Lower lobe of right lung (tissue), 2 donors: ENCODE results near the gene HIPK2. TPM values are rescaled to one million over a fixed set of nuclear protein-coding genes. Genes with fewer than 3 reads are reported as not detected.
A peak's percentile ranks its signal among the peaks of the same experiment; 100 is the strongest.

Experiments
- ATAC-seq, 2 donors: fragments of 200-7000 bp; cut with Tn5 transposase; one replicate each; pipeline ENCODE4 v1.9.1; 2020 to 2022; ENCODE audit warnings: mild to moderate bottlenecking in 2 of 2, moderate library complexity in 2 of 2
- DNase-seq: peaks from one replicate; pipeline ENCODE4 v3.0.0-alpha.2; 2020
- H3K27ac ChIP-seq: fragments of 200-600 bp; one replicate; pipeline ENCODE4 v1.8.0; 2022
- H3K27me3 ChIP-seq: fragments of 200-600 bp; one replicate; pipeline ENCODE4 v1.8.0; 2022; ENCODE audit warnings: low read depth
- H3K36me3 ChIP-seq: fragments of 200-600 bp; one replicate; pipeline ENCODE4 v1.8.0; 2022; ENCODE audit warnings: mild to moderate bottlenecking
- H3K4me1 ChIP-seq: fragments of 200-600 bp; one replicate; pipeline ENCODE4 v1.8.0; 2022
- H3K4me3 ChIP-seq: fragments of 200-600 bp; one replicate; pipeline ENCODE4 v1.8.0; 2022; ENCODE audit warnings: mild to moderate bottlenecking
- H3K9me3 ChIP-seq: fragments of 200-600 bp; one replicate; pipeline ENCODE4 v1.8.0; 2022
- intact Hi-C: fragments of 100-400 bp; cut with DNase I; formaldehyde crosslinking; loops from one replicate; pipeline ENCODE4 v1.11.0; 2022
- total RNA-seq: library from RNA; stranded (reverse); fragmentation: NEBNext Ultra II Directional; extraction: Animal tissue kit (Norgen Biotek cat#: 25700); gene quantifications from one replicate; pipeline ENCODE4 v1.2.1, GENCODE V29; 2021
- TF ChIP-seq, protein P1 (sequence below): fragments of 200-600 bp; IDR thresholded peaks from one replicate; pipeline ENCODE4 v1.8.0; 2022; ENCODE audit warnings: antibody characterized with exemption, mild to moderate bottlenecking
- donor health status: DM: no; HTN: yes; CAD: no; lungs with severe emphysema.

HIPK2 gene
- total RNA-seq, 1 donor from 2014 or later: 81.0 TPM

DNA sequence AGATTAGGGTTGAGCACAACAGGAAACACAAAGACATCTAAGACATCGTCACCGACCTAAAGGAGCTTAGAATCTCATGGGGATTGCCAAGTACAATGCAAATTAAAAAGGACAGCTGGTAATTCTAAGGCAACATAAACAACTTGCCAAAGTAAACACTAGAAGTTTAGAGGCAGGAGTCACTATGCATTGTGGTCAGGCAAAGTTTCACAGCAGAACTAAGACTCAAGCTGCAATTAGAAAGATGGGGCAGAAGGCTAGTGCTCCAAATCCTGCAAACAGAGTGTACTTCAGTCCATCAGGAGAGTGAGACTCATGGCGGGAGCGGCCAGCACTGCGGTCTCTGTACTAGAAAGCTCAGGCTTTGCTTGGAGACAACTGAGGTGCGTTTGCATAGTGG lies 52.7 kb downstream of the HIPK2 start:
- Histone ChIP-seq H3K27me3 (no peaks in the 10 kb centered on the region), H3K4me1 (peaks cover 78% of the 10 kb centered on the region)

DNA sequence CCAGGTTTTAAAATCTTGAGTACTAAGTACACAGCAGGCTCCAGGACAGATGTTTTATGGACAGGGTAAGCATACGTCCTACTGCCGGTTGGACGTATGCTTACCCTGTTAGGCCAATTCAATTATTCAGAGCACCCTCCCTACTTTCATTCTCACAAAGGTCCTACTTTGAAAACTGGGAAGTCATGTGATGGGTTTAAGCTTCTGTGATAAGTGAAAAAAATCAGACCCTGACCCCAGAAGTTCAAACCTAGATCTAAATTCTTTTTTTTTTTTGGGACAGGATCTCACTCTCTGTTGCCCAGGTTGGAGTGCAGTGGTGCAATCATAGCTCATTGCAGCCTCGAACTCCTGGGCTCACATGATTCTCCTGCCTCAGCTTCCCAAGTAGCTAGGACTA lies 55.2 kb downstream of the HIPK2 start:
- intact Hi-C loops: no loop called here
- Histone ChIP-seq H3K9me3 (no peaks in the 10 kb centered on the region), H3K4me3 (no peak overlapping the region), H3K27ac (no peak overlapping the region), H3K36me3 (no peaks in the 10 kb centered on the region), H3K27me3 (no peaks in the 10 kb centered on the region), H3K4me1 (peaks cover 93% of the 10 kb centered on the region)
- ATAC-seq: no peak
- TF ChIP-seq, protein P1, sequence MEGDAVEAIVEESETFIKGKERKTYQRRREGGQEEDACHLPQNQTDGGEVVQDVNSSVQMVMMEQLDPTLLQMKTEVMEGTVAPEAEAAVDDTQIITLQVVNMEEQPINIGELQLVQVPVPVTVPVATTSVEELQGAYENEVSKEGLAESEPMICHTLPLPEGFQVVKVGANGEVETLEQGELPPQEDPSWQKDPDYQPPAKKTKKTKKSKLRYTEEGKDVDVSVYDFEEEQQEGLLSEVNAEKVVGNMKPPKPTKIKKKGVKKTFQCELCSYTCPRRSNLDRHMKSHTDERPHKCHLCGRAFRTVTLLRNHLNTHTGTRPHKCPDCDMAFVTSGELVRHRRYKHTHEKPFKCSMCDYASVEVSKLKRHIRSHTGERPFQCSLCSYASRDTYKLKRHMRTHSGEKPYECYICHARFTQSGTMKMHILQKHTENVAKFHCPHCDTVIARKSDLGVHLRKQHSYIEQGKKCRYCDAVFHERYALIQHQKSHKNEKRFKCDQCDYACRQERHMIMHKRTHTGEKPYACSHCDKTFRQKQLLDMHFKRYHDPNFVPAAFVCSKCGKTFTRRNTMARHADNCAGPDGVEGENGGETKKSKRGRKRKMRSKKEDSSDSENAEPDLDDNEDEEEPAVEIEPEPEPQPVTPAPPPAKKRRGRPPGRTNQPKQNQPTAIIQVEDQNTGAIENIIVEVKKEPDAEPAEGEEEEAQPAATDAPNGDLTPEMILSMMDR: no peak
- DNase-seq: no peak

More for the DNA sequence above, 52.7 kb downstream of the HIPK2 start:
- Histone ChIP-seq H3K27ac (no peak overlapping the region), H3K9me3 (no peaks in the 10 kb centered on the region), H3K4me3 (no peak overlapping the region), H3K36me3 (no peaks in the 10 kb centered on the region)
- DNase-seq (no peak), ATAC-seq (no peak)
- intact Hi-C loops: no loop called here
- TF ChIP-seq, protein P1: no peak

DNA sequence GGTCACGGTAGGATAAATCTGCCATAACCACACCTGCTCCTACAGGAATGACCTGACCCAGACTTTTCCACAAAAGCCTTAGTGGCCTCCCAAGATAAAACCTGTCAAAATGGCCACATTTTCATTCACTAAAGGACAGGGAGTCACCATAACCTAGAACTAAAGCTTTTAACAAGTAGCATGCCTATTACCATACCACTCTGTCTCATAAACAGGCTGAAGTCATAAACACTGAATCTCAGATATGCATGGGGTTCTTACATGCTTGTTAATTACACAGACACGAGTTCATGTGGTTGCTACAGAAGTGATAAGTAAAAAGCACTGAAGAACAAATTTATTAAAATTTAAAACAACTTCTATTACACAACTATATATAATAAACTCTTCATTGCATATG lies 56.0 kb downstream of the HIPK2 start:
- no peaks in the 10 kb centered on the region for H3K9me3 ChIP-seq
- TF ChIP-seq, protein P1: no peak
- ATAC-seq: no peak
- H3K36me3 ChIP-seq: peaks cover 3% of the 10 kb centered on the region
- no peaks in the 10 kb centered on the region for H3K27me3 ChIP-seq
- peaks cover 85% of the 10 kb centered on the region for H3K4me1 ChIP-seq
- peak overlapping the region; percentile 31 for H3K27ac ChIP-seq
- no peak overlapping the region for H3K4me3 ChIP-seq
- intact Hi-C loops: no loop called here
- DNase-seq: no peak

DNA sequence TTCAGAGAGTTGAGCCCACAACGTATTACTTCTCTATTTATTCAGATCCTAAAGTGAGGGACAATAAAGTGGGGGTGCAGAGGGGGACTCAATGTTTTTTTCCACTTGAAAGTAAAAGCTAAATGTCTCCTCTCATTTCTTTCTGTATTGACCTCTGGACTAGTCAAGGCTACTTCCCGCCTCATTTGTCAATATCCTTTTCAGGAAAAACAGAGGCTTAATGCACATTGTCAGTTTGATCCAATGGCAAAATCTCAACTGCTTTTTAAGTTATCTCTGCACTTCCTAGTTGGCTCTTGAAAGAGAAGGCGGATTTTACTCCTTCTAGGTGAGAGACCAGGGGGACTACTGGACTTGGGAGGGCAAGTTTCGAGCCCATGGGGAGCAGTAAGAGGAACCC lies 56.4 kb downstream of the HIPK2 start:
- Histone ChIP-seq H3K27ac (peak overlapping the region; percentile 59), H3K27me3 (no peaks in the 10 kb centered on the region), H3K4me3 (no peak overlapping the region), H3K4me1 (peaks cover 81% of the 10 kb centered on the region), H3K9me3 (no peaks in the 10 kb centered on the region), H3K36me3 (peaks cover 7% of the 10 kb centered on the region)
- TF ChIP-seq, protein P1: no peak
- intact Hi-C loops: no loop called here
- ATAC-seq (no peak), DNase-seq (no peak)

DNA sequence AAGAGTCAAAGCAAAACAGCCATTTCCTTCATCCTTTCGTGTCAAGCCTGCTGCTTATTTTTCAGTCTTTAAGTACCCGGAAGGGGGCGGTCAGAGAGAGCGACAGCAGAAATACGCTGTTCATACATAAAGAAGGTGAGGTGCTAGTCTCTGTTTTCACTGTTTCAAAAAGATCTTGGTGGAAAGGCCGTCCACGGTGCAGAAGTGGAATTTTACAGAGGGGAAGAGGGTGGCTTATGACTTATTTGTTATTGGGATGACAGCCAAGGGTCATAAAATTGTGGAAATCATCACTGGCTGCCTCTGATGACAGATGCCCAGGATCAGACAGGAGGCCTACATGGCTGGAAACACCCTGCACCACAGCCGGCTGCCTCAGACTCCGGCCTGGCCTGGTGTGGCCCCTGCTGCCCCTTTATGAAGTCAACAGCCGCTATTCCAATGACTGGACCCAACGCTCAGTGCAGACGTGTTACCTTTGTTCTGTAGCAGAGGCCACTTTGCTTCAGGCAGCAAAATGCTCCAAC lies 57.0 kb downstream of the HIPK2 start:
- Histone ChIP-seq H3K36me3 (peaks cover 14% of the 10 kb centered on the region), H3K27me3 (no peaks in the 10 kb centered on the region), H3K27ac (peak overlapping the region; percentile 59), H3K4me1 (peaks cover 75% of the 10 kb centered on the region), H3K9me3 (no peaks in the 10 kb centered on the region), H3K4me3 (no peak overlapping the region)
- DNase-seq (no peak), ATAC-seq (peak; percentile 46 to 51)
- TF ChIP-seq, protein P1: no peak
- intact Hi-C loops: no loop called here
